MCF 10A (cell line): ENCODE results near the gene GTF3C5. TPM values are rescaled to one million over a fixed set of nuclear protein-coding genes. Genes with fewer than 3 reads are reported as not detected.

ENCODE experiments used
- BruUV-seq: library from RNA; stranded (reverse); fragments of 400-500 nt; replicated peaks from 2 replicates; lab custom pipeline; 2021; lab: Mats Ljungman, UMichigan
- CTCF ChIA-PET: fragments of 300-600 bp; sonication (Branson Sonifier 250); formaldehyde crosslinking; extraction: SDS; loops from one replicate; lab custom pipeline; 2021; ENCODE audit warnings: antibody characterized with exemption, inconsistent platforms; lab: Yijun Ruan, JAX
- POLR2A ChIA-PET: fragments of 300-600, 350-650 bp; sonication (Branson Sonifier 250); formaldehyde crosslinking; extraction: SDS; loops from one replicate; lab custom pipeline; 2020; ENCODE audit warnings: antibody characterized with exemption, inconsistent platforms; lab: Yijun Ruan, JAX
- DNase-seq: peaks from one replicate; pipeline ENCODE4 v3.0.0-alpha.2; 2018; ENCODE audit not compliant: unreplicated experiment
- H3K27ac Mint-ChIP-seq: one replicate; pipeline ENCODE4 v1.8.0; 2022; ENCODE audit warnings: mild to moderate bottlenecking, low read depth, mixed read lengths; ENCODE audit not compliant: unreplicated experiment
- H3K27me3 Mint-ChIP-seq: one replicate; pipeline ENCODE4 v1.8.0; 2022; ENCODE audit warnings: mixed read lengths; ENCODE audit not compliant: insufficient read depth, unreplicated experiment
- H3K36me3 Mint-ChIP-seq: one replicate; pipeline ENCODE4 v1.8.0; 2022; ENCODE audit warnings: mild to moderate bottlenecking, moderate library complexity, mixed read lengths; ENCODE audit not compliant: insufficient read depth, unreplicated experiment
- H3K4me1 Mint-ChIP-seq: one replicate; pipeline ENCODE4 v1.8.0; 2022; ENCODE audit warnings: mixed read lengths; ENCODE audit not compliant: insufficient read depth, unreplicated experiment
- H3K4me3 Mint-ChIP-seq: one replicate; pipeline ENCODE4 v1.8.0; 2022; ENCODE audit warnings: mild to moderate bottlenecking, moderate library complexity, mixed read lengths; ENCODE audit not compliant: unreplicated experiment
- H3K9me3 Mint-ChIP-seq: one replicate; pipeline ENCODE4 v1.8.0; 2022; ENCODE audit warnings: mixed read lengths; ENCODE audit not compliant: unreplicated experiment
- CTCF ChIP-seq: fragments of 200-600 bp; IDR thresholded peaks from one replicate; pipeline ENCODE4 v1.8.0; 2022; ENCODE audit warnings: antibody characterized with exemption, mild to moderate bottlenecking; ENCODE audit not compliant: unreplicated experiment
- intact Hi-C: fragments of 100-400 bp; cut with micrococcal nuclease; formaldehyde crosslinking; loops from 2 replicates; pipeline ENCODE4 v1.14.1; 2022
- total RNA-seq: library from RNA; stranded (reverse); gene quantifications from 2 replicates; pipeline ENCODE4 v1.2.3, GENCODE V29; 2022

The GTF3C5 gene
- total RNA-seq, 1 experiment from 2014 or later = 55.4 TPM

- no peak for TF ChIP-seq CTCF
- BruUV-seq = no TSS peak
- peaks cover 6% of the 10 kb centered on the region for H3K4me1 Mint-ChIP-seq
- H3K4me3 Mint-ChIP-seq = no peak overlapping the region
- DNase-seq = no peak
- intact Hi-C loops = no loop called here
- H3K27me3 Mint-ChIP-seq = peaks cover 14% of the 10 kb centered on the region
- CTCF ChIA-PET = interaction anchor here (0.6 to 2.8 kb wide), 3 partner anchors 21 to 95 kb away, joined by 3 to 10 read pairs (median 9); no protein-coding TSS in a partner anchor
- H3K27ac Mint-ChIP-seq = no peak overlapping the region
- POLR2A ChIA-PET = interaction anchor here (1.1 to 1.2 kb wide), 2 partner anchors 12 to 36 kb away, joined by 3 read pairs; no protein-coding TSS in a partner anchor
- no peaks in the 10 kb centered on the region for H3K36me3 Mint-ChIP-seq
- no peaks in the 10 kb centered on the region for H3K9me3 Mint-ChIP-seq
Observed at GRCh38 chr9:132993511-132993939, 37.3 kb upstream of the GTF3C5 start.

DNA sequence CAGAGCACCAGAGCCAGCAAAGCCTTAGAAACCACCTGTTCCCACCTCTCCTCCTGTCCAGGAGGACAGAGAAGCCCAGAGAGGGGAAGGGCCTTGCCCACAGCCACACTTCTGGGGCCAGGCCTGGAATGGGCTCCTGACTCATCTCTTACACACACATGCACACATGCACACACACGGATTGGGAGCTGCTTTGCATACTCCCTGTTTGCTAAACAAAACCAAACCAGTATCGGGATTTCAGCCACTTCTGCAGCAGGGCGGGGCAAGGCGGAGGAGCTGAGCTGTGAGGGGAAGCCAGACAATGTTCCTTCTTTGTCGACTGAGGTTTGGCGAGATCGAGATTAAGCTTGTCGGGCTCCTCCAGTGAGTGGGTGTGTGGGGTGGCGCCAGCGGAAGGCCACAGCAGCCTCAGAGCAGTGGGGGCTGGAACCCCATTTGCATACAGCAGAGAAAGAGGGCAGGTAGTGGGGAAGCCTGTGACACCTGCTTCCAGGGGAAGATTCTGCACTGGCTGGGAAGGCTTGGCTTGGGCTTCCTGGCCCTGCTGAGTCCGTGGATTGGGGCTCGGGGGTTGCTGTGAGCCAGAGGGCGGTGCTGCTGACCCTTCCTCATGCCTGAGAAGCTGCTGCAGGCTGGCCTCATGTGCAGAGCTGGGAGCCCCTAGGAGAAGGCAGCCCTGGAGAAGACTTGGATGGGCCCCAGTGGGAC lies 36.2 kb upstream of the GTF3C5 start:
- intact Hi-C loops = no loop called here
- no peaks in the 10 kb centered on the region for H3K9me3 Mint-ChIP-seq
- BruUV-seq = no TSS peak
- H3K4me1 Mint-ChIP-seq = peaks cover 6% of the 10 kb centered on the region
- DNase-seq = peak; percentile 63
- H3K27me3 Mint-ChIP-seq = peaks cover 21% of the 10 kb centered on the region
- no peaks in the 10 kb centered on the region for H3K36me3 Mint-ChIP-seq
- peak overlapping the region; percentile 1 for H3K27ac Mint-ChIP-seq
- H3K4me3 Mint-ChIP-seq = no peak overlapping the region
- POLR2A ChIA-PET = interaction anchor here (1.1 to 1.2 kb wide), 2 partner anchors 13 to 35 kb away, joined by 3 read pairs; no protein-coding TSS in a partner anchor
- no peak for TF ChIP-seq CTCF
- CTCF ChIA-PET = interaction anchor here (0.6 to 2.8 kb wide), 5 partner anchors 22 to 732 kb away, joined by 3 to 10 read pairs (median 3); no protein-coding TSS in a partner anchor

GRCh38 chr9:132995121-132995420 lies 35.7 kb upstream of the GTF3C5 start:
- TF ChIP-seq CTCF = no peak
- H3K36me3 Mint-ChIP-seq = no peaks in the 10 kb centered on the region

DNA sequence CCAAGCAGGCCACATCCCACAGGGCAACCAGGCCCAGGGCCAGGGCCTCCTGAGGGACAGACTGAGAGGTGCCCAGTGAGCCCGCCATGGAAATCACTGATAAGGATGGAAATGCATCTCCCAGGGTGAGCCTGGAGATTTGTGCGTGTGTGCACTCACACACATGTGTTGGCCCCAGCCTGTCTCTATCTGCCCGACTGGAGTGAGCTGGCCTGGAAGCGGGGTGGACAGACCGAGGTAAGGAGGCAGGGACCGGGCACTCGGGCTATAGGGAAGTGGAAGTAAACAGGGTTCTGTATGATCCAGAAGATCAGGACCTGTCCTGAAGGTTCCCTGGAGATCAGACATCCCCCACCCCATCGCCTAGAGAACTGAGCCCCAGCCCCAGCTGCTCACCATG lies 34.9 kb upstream of the GTF3C5 start:
- no peak overlapping the region for H3K27ac Mint-ChIP-seq
- peaks cover 16% of the 10 kb centered on the region for H3K27me3 Mint-ChIP-seq
- BruUV-seq = no TSS peak
- POLR2A ChIA-PET = interaction anchor here (0.7 kb wide), 1 partner anchor 28 kb away, joined by 3 read pairs; no protein-coding TSS in a partner anchor
- no peak for TF ChIP-seq CTCF
- intact Hi-C loops = no loop called here
- CTCF ChIA-PET = interaction anchor here (0.7 kb wide), 1 partner anchor 148 kb away, joined by 3 read pairs; no protein-coding TSS in a partner anchor
- H3K4me3 Mint-ChIP-seq = no peak overlapping the region
- no peaks in the 10 kb centered on the region for H3K9me3 Mint-ChIP-seq
- no peak for DNase-seq
- no peaks in the 10 kb centered on the region for H3K36me3 Mint-ChIP-seq
- H3K4me1 Mint-ChIP-seq = peaks cover 6% of the 10 kb centered on the region

More at GRCh38 chr9:132995121-132995420, 35.7 kb upstream of the GTF3C5 start:
- Mint-ChIP-seq H3K4me1 (peaks cover 6% of the 10 kb centered on the region), H3K27me3 (peaks cover 21% of the 10 kb centered on the region), H3K4me3 (no peak overlapping the region), H3K9me3 (no peaks in the 10 kb centered on the region), H3K27ac (no peak overlapping the region)
- ChIA-PET POLR2A (no interaction called here), CTCF (interaction anchor here (0.6 to 2.8 kb wide), 4 partner anchors 23 to 731 kb away, joined by 3 to 10 read pairs (median 6); no protein-coding TSS in a partner anchor)
- no peak for DNase-seq
- intact Hi-C loops = no loop called here
- no TSS peak for BruUV-seq
